Cardiac muscle cell (in vitro differentiated cells and primary cell): ENCODE data around the gene NRGN. TPM values are rescaled to one million over a fixed set of nuclear protein-coding genes. Genes with fewer than 3 reads are reported as not detected.

ENCODE experiments used
- DNase-seq, 2 donors: peaks; one replicate each; pipeline versions ENCODE4 v3.0.0 to v3.0.0-alpha.2; 2010 to 2017; ENCODE audit warnings: low read depth in 1 of 2, low spot score in 1 of 2
- H3K27ac ChIP-seq: fragments of 200-600 bp; sonication (generic); 2 replicates; pipeline ENCODE4 v1.5.1; 2016
- H3K27me3 ChIP-seq: fragments of 200-600 bp; sonication (generic); 2 replicates; pipeline ENCODE4 v1.6.0; 2016; ENCODE audit warnings: control low read depth
- H3K36me3 ChIP-seq: fragments of 200-600 bp; sonication (generic); 2 replicates; pipeline ENCODE4 v1.5.1; 2016; ENCODE audit warnings: control low read depth
- H3K4me1 ChIP-seq: fragments of 200-600 bp; sonication (generic); 2 replicates; pipeline ENCODE4 v1.8.1; 2017; ENCODE audit warnings: low read depth, mild to moderate bottlenecking, mixed run types
- H3K4me3 ChIP-seq: fragments of 200-600 bp; sonication (generic); 2 replicates; pipeline ENCODE4 v1.5.1; 2016; ENCODE audit warnings: mild to moderate bottlenecking
- H3K9me3 ChIP-seq: fragments of 200-600 bp; sonication (generic); 2 replicates; pipeline ENCODE4 v1.5.1; 2017; ENCODE audit warnings: low read depth, mild to moderate bottlenecking, control low read depth
- polyA plus RNA-seq: library from polyadenylated mRNA; unstranded; fragments of >200 nt; fragmentation: Nextera tagmentation; extraction: Ambion mirVana; gene quantifications from 2 replicates; pipeline ENCODE4 v1.2.1, GENCODE V29; 2016
- total RNA-seq: library from RNA; depleted of rRNA; stranded (reverse); fragments of >200 nt; gene quantifications from 2 replicates; pipeline ENCODE4 v1.2.3, GENCODE V29; 2016
- TF ChIP-seq, protein P1 (sequence below): IDR thresholded peaks from 2 replicates; pipeline ENCODE4 v1.5.1; 2012; ENCODE audit warnings: low read depth, mild to moderate bottlenecking, low read length

Gene NRGN
- total and polyA plus RNA-seq, 2 experiments from 2014 or later = 1.1 to 2.1 TPM

DNA sequence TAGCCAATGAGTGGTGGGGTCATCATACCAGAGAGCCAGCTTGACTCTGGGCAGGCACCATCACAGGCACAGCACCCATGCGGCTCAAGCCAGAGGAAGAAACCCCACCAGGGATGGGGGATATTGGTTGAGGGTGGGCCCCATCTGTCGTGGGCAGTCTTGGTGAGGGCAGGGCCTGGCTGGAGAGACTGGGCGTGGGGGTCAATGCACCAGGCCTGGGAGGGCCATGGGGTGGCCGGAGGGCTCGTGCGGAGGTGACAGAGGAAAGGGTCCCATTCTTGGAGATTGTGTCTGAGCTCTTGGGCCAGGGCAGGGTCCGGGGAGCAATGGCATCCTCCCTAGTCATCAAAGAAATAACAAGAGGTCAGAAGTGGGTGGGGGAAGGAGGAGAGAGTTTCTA lies 13.9 kb downstream of the NRGN start:
- DNase-seq = no peak

DNA sequence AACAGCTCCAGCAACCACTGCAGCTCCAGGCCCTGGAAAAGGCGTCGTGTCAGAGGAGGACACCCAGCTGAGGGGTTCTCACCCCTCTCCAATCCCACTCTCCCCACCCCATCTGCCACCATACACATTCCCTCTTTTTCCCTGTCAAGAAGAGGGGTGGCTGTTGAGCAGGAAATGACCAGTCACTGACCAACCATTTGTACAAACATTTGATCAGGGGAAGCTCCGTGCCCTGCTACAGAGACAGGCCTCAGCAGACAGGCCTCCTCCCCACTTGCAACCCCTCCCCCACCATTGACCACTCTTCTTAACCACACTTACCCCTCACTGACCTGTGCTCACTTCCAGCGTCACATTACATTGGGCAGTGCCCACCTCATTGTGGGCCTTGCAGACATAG lies 14.6 kb downstream of the NRGN start:
- Histone ChIP-seq H3K27me3 (peaks cover 98% of the 10 kb centered on the region), H3K9me3 (no peaks in the 10 kb centered on the region), H3K36me3 (no peaks in the 10 kb centered on the region), H3K4me1 (peaks cover 2% of the 10 kb centered on the region), H3K27ac (no peak overlapping the region), H3K4me3 (no peak overlapping the region)
- TF ChIP-seq, protein P1, sequence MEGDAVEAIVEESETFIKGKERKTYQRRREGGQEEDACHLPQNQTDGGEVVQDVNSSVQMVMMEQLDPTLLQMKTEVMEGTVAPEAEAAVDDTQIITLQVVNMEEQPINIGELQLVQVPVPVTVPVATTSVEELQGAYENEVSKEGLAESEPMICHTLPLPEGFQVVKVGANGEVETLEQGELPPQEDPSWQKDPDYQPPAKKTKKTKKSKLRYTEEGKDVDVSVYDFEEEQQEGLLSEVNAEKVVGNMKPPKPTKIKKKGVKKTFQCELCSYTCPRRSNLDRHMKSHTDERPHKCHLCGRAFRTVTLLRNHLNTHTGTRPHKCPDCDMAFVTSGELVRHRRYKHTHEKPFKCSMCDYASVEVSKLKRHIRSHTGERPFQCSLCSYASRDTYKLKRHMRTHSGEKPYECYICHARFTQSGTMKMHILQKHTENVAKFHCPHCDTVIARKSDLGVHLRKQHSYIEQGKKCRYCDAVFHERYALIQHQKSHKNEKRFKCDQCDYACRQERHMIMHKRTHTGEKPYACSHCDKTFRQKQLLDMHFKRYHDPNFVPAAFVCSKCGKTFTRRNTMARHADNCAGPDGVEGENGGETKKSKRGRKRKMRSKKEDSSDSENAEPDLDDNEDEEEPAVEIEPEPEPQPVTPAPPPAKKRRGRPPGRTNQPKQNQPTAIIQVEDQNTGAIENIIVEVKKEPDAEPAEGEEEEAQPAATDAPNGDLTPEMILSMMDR = no peak
- DNase-seq = no peak

More for the DNA sequence above, 13.9 kb downstream of the NRGN start:
- H3K27ac ChIP-seq = no peak overlapping the region
- no peaks in the 10 kb centered on the region for H3K9me3 ChIP-seq
- H3K27me3 ChIP-seq = peaks cover 98% of the 10 kb centered on the region
- H3K4me1 ChIP-seq = no peaks in the 10 kb centered on the region
- no peaks in the 10 kb centered on the region for H3K36me3 ChIP-seq
- TF ChIP-seq, protein P1 = no peak
- no peak overlapping the region for H3K4me3 ChIP-seq

DNA sequence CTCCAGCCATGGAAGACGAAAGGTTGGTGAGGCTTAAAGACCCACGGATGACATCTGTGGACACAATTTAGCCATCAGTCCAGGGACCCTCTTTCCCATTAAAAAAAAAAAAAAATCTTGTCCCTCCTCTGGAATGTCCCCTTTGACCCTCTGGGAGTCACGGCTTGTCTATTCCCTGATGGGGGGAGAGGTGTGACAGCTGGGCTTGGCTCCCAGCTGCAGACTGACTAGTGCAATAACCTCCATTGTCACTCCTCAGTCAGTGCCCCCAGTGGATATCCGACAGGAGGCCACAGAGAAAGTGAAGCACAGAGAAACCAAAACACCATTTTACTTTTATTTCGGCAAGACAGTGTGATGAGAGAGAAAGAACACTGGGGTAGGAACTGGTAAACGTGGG lies 15.0 kb downstream of the NRGN start:
- TF ChIP-seq, protein P1 = no peak
- Histone ChIP-seq H3K27ac (no peak overlapping the region), H3K4me1 (peaks cover 6% of the 10 kb centered on the region), H3K27me3 (peaks cover 98% of the 10 kb centered on the region), H3K9me3 (no peaks in the 10 kb centered on the region), H3K4me3 (no peak overlapping the region), H3K36me3 (no peaks in the 10 kb centered on the region)
- DNase-seq = no peak

DNA sequence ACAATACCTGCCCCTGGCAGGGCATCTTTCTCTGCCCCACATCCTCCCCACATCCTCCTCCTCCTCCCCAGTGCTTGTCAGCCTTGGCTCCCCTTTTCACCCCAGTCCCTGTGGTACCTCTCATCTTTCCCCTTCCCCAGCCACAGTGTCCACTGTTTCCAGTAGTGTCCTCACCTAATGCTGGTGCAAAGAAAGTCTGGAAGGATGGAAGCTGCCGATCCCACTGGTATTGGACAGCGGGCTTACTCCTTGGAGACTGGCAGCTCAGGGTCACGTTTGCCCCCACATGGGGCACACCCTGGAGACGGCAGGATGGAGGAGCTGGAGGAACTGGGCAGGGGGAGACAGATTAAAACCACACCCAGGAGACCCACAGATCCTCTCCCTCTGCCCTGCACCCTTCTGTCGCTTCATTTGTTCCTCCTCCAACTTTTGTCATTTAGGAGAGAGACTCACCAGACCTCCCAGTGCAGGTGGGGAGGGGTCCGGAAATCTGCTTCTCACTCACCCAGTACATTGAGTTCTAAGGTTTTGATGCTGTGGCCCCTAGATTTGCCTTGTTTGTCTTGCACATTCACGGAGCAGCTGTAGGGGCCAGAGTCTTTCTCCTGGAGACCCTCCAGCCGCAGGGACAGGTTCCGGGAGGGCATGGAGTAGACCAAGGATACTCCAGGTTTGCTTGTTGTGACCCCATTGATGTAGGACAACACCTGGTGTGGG lies 16.5 kb downstream of the NRGN start:
- Histone ChIP-seq H3K27ac (no peak overlapping the region), H3K36me3 (no peaks in the 10 kb centered on the region), H3K9me3 (no peaks in the 10 kb centered on the region), H3K27me3 (peaks cover 98% of the 10 kb centered on the region), H3K4me1 (peaks cover 14% of the 10 kb centered on the region), H3K4me3 (no peak overlapping the region)
- TF ChIP-seq, protein P1 = no peak
- no peak for DNase-seq

DNA sequence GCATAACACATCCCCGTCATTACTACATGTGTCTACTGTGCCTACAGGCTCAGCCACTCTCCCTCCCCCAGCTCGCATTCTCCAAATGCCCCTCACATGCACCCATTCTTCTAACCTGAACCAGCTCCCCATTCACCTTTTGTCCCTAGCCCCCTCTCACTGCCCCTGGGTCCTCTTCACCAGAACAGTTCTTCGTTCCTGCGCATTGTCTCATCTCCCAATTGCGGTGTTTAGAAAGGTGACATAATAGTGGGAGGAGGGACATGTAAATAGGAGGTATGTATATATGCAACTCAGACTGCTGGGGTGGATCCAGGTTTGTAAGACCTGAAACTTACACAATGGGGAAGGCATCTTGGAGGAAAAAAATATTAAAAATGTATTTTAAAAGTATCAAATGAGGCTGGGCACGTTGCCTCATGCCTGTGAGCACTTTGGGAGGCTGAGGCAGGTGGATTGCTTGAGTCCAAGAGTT lies 17.0 kb downstream of the NRGN start:
- no peak for DNase-seq
- Histone ChIP-seq H3K4me3 (no peak overlapping the region), H3K27me3 (peaks cover 98% of the 10 kb centered on the region), H3K36me3 (no peaks in the 10 kb centered on the region), H3K4me1 (peaks cover 14% of the 10 kb centered on the region), H3K27ac (no peak overlapping the region), H3K9me3 (no peaks in the 10 kb centered on the region)
- TF ChIP-seq, protein P1 = no peak
